DOHH2 (cell line): ENCODE measurements around the gene MTMR11.

Experiments
- EZH2phosphoT487 ChIP-seq: fragments of 200-600 bp; sonication (generic); IDR thresholded peaks from 2 replicates; pipeline ENCODE4 v1.6.1; 2017; ENCODE audit warnings: borderline replicate concordance, mild to moderate bottlenecking, antibody characterized with exemption, low read length, moderate library complexity, mixed read lengths
- TF ChIP-seq, protein P1 (sequence below): fragments of 200-600 bp; sonication (generic); IDR thresholded peaks from one replicate; pipeline ENCODE4 v1.5.1; 2014; ENCODE audit warnings: antibody characterized with exemption, mild to moderate bottlenecking, low read depth, low read length; ENCODE audit not compliant: poor library complexity, severe bottlenecking

DNA sequence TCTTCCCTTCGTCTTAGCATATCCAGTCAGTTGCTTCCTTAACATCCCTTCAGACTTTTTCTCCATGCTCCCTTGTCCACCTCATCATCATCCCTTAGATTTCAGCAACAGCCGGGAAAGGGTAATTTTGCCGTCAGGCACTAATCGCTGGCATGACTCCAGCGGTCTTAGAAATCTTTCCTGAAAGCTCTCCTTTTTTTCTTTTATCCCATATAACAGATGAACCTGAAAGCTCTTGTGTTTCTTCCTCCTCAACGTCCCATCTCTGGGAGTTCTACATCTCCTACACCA is 47.7 kb downstream of the MTMR11 start:
- TF ChIP-seq, protein P1, sequence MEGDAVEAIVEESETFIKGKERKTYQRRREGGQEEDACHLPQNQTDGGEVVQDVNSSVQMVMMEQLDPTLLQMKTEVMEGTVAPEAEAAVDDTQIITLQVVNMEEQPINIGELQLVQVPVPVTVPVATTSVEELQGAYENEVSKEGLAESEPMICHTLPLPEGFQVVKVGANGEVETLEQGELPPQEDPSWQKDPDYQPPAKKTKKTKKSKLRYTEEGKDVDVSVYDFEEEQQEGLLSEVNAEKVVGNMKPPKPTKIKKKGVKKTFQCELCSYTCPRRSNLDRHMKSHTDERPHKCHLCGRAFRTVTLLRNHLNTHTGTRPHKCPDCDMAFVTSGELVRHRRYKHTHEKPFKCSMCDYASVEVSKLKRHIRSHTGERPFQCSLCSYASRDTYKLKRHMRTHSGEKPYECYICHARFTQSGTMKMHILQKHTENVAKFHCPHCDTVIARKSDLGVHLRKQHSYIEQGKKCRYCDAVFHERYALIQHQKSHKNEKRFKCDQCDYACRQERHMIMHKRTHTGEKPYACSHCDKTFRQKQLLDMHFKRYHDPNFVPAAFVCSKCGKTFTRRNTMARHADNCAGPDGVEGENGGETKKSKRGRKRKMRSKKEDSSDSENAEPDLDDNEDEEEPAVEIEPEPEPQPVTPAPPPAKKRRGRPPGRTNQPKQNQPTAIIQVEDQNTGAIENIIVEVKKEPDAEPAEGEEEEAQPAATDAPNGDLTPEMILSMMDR: no peak
- TF ChIP-seq EZH2phosphoT487: no peak
